DOHH2 (cell line): ENCODE measurements around the gene DOCK9.

Experiments used
- H3F3A ChIP-seq: fragments of 200-600 bp; sonication (generic), shearing (Covaris generic); 2 replicates; pipeline ENCODE4 v1.6.0; 2016; ENCODE audit warnings: antibody characterized with exemption, mild to moderate bottlenecking; ENCODE audit not compliant: control insufficient read depth, insufficient read depth
- H3K27ac ChIP-seq: fragments of 200-600 bp; sonication (generic); 2 replicates; pipeline ENCODE4 v1.5.1; 2014; ENCODE audit warnings: low read depth, mild to moderate bottlenecking, low read length, moderate library complexity
- H3K27me3 ChIP-seq: fragments of 200-600 bp; sonication (generic); 2 replicates; pipeline ENCODE4 v1.6.1; 2014; ENCODE audit warnings: mild to moderate bottlenecking, low read length, mixed read lengths; ENCODE audit not compliant: control insufficient read depth
- H3K36me3 ChIP-seq: fragments of 200-600 bp; sonication (generic); 2 replicates; pipeline ENCODE4 v1.6.1; 2014; ENCODE audit warnings: mild to moderate bottlenecking, low read length, moderate library complexity, mixed read lengths; ENCODE audit not compliant: control insufficient read depth
- H3K4me1 ChIP-seq: fragments of 200-600 bp; sonication (generic); 2 replicates; pipeline ENCODE4 v1.6.1; 2014; ENCODE audit warnings: mild to moderate bottlenecking, low read length, mixed read lengths; ENCODE audit not compliant: control insufficient read depth
- H3K4me2 ChIP-seq: fragments of 200-600 bp; sonication (generic); 2 replicates; pipeline ENCODE4 v1.6.0; 2014; ENCODE audit warnings: mild to moderate bottlenecking, low read length, moderate library complexity
- H3K4me3 ChIP-seq: fragments of 200-600 bp; sonication (generic); 2 replicates; pipeline ENCODE4 v1.5.1; 2014; ENCODE audit warnings: mild to moderate bottlenecking, low read length, mixed read lengths
- H3K79me2 ChIP-seq: fragments of 200-600 bp; sonication (generic); 2 replicates; pipeline ENCODE4 v1.6.1; 2014; ENCODE audit warnings: mild to moderate bottlenecking, low read length, mixed read lengths; ENCODE audit not compliant: control insufficient read depth
- H3K9me2 ChIP-seq: fragments of 200-600 bp; sonication (generic); replicated peaks from 2 replicates; pipeline ENCODE4 v1.6.1; 2014; ENCODE audit warnings: mild to moderate bottlenecking, low read length, mixed read lengths; ENCODE audit not compliant: control insufficient read depth
- H3K9me3 ChIP-seq: fragments of 200-600 bp; sonication (generic); 2 replicates; pipeline ENCODE4 v1.6.1; 2014; ENCODE audit warnings: antibody characterized with exemption, low read length, mixed read lengths; ENCODE audit not compliant: control insufficient read depth, insufficient read depth
- H4K20me1 ChIP-seq: fragments of 200-600 bp; sonication (generic); 2 replicates; pipeline ENCODE4 v1.6.0; 2014; ENCODE audit warnings: low read depth, mild to moderate bottlenecking, antibody characterized with exemption, low read length, moderate library complexity; ENCODE audit not compliant: control insufficient read depth, insufficient read depth
- CTCF ChIP-seq: fragments of 200-600 bp; sonication (generic); IDR thresholded peaks from one replicate; pipeline ENCODE4 v1.5.1; 2014; ENCODE audit warnings: antibody characterized with exemption, mild to moderate bottlenecking, low read depth, low read length; ENCODE audit not compliant: poor library complexity, severe bottlenecking
- EZH2phosphoT487 ChIP-seq: fragments of 200-600 bp; sonication (generic); IDR thresholded peaks from 2 replicates; pipeline ENCODE4 v1.6.1; 2017; ENCODE audit warnings: borderline replicate concordance, mild to moderate bottlenecking, antibody characterized with exemption, low read length, moderate library complexity, mixed read lengths

The DOCK9 gene

GRCh38 chr13:98834254-98834960 lies 143.5 kb downstream of the DOCK9 start:
- H3K27ac ChIP-seq, result no peak overlapping the region
- TF ChIP-seq CTCF (no peak), EZH2phosphoT487 (no peak)
- H3K4me3 ChIP-seq, result no peak overlapping the region

GRCh38 chr13:98831236-98831635 lies 146.6 kb downstream of the DOCK9 start:
- Histone ChIP-seq H4K20me1 (no peaks in the 10 kb centered on the region), H3K4me3 (no peak overlapping the region), H3K4me2 (no peak overlapping the region), H3K27ac (no peak overlapping the region), H3K4me1 (no peaks in the 10 kb centered on the region), H3K9me3 (no peaks in the 10 kb centered on the region), H3F3A (no peaks in the 10 kb centered on the region), H3K27me3 (0 out of 2 replicates have a peak, but pooled peaks cover 2% of the 10 kb centered on the region), H3K79me2 (no peaks in the 10 kb centered on the region), H3K36me3 (no peaks in the 10 kb centered on the region), H3K9me2 (no peaks in the 10 kb centered on the region)
- TF ChIP-seq CTCF (no peak), EZH2phosphoT487 (no peak)

More at GRCh38 chr13:98834254-98834960, 143.5 kb downstream of the DOCK9 start:
- Histone ChIP-seq H3K79me2 (no peaks in the 10 kb centered on the region), H3K4me2 (no peak overlapping the region), H3K4me1 (no peaks in the 10 kb centered on the region), H3K9me3 (no peaks in the 10 kb centered on the region), H3K9me2 (no peaks in the 10 kb centered on the region), H4K20me1 (no peaks in the 10 kb centered on the region), H3K36me3 (no peaks in the 10 kb centered on the region), H3F3A (no peaks in the 10 kb centered on the region), H3K27me3 (0 out of 2 replicates have a peak, but pooled peaks cover 2% of the 10 kb centered on the region)

- Histone ChIP-seq H3K4me2 (no peak overlapping the region), H3K4me3 (no peak overlapping the region), H3K36me3 (no peaks in the 10 kb centered on the region), H3K79me2 (no peaks in the 10 kb centered on the region), H3F3A (no peaks in the 10 kb centered on the region), H4K20me1 (no peaks in the 10 kb centered on the region), H3K9me3 (no peaks in the 10 kb centered on the region), H3K27me3 (0 out of 2 replicates have a peak, but pooled peaks cover 7% of the 10 kb centered on the region), H3K4me1 (no peaks in the 10 kb centered on the region), H3K27ac (no peak overlapping the region), H3K9me2 (no peaks in the 10 kb centered on the region)
- TF ChIP-seq EZH2phosphoT487 (no peak), CTCF (no peak)
Measured at GRCh38 chr13:98829541-98829940, 148.3 kb downstream of the DOCK9 start.
